ENCODE measurements around the gene UBAP1L.

GRCh38 chr15:65058394-65059368 is 56.3 kb downstream of the UBAP1L start:
- no peak for TF ChIP-seq CTCF (conservative IDR thresholded peaks at IDR 0.05 in 1 of 2, IDR thresholded peaks at IDR 0.05 in 1 of 2; ENCODE audit: extremely low read depth in 1 of 2, insufficient read depth in 1 of 2, low read depth in 1 of 2, low read length in 2 of 2)
- TF ChIP-seq EZH2 (IDR thresholded peaks at IDR 0.05; ENCODE audit: borderline replicate concordance, low read length) = no peak
